ENCODE data around the gene EEF2K.

Gene EEF2K

DNA sequence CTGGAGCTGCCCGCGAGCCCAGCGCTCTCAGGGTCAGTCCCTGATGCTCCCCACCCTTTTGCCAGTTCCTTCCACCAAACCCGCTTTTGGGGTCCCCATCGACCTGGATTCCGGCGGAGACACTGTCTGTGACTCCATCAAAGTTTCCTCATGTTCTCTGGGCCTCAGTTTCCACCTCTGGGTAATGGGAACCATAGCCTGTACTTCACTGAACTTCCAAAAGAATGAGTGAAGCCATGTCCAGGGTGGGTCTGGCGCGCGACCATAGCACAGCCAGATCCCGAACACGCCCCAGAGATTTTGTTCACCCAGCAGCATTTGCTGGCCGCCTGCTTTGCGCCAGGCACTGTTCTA lies 43.4 kb upstream of the EEF2K start:
- Histone ChIP-seq H3K4me3 (ENCODE audit: low read length, poor library complexity, severe bottlenecking) (no peak overlapping the region), H3K27me3 (ENCODE audit: insufficient read depth, low read length, poor library complexity, severe bottlenecking) (no peaks in the 10 kb centered on the region), H3K9me2 (replicated peaks; ENCODE audit: low read depth, low read length) (no peaks in the 10 kb centered on the region), H3K79me2 (ENCODE audit: insufficient read depth, low read length) (no peaks in the 10 kb centered on the region), H3K9me3 (ENCODE audit: insufficient read depth, low read depth, low read length) (no peaks in the 10 kb centered on the region), H4K20me1 (ENCODE audit: insufficient read depth, low read length, poor library complexity, severe bottlenecking) (no peaks in the 10 kb centered on the region), H3K4me1 (ENCODE audit: insufficient read depth, low read length, poor library complexity, severe bottlenecking) (no peaks in the 10 kb centered on the region), H3K4me2 (ENCODE audit: low read depth, low read length, poor library complexity, severe bottlenecking) (no peak overlapping the region), H3F3A (ENCODE audit: low read depth) (no peaks in the 10 kb centered on the region), H3K36me3 (ENCODE audit: insufficient read depth, low read length) (no peaks in the 10 kb centered on the region), H3K9ac (ENCODE audit: low read depth, low read length, poor library complexity, severe bottlenecking) (no peak overlapping the region), H2AFZ (ENCODE audit: low read length) (no peak overlapping the region)
- TF ChIP-seq, protein P1, sequence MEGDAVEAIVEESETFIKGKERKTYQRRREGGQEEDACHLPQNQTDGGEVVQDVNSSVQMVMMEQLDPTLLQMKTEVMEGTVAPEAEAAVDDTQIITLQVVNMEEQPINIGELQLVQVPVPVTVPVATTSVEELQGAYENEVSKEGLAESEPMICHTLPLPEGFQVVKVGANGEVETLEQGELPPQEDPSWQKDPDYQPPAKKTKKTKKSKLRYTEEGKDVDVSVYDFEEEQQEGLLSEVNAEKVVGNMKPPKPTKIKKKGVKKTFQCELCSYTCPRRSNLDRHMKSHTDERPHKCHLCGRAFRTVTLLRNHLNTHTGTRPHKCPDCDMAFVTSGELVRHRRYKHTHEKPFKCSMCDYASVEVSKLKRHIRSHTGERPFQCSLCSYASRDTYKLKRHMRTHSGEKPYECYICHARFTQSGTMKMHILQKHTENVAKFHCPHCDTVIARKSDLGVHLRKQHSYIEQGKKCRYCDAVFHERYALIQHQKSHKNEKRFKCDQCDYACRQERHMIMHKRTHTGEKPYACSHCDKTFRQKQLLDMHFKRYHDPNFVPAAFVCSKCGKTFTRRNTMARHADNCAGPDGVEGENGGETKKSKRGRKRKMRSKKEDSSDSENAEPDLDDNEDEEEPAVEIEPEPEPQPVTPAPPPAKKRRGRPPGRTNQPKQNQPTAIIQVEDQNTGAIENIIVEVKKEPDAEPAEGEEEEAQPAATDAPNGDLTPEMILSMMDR (conservative IDR thresholded peaks at IDR 0.05; ENCODE audit: low read length): no peak
- no peak for TF ChIP-seq EZH2phosphoT487 (IDR thresholded peaks at IDR 0.05; ENCODE audit: borderline replicate concordance)

DNA sequence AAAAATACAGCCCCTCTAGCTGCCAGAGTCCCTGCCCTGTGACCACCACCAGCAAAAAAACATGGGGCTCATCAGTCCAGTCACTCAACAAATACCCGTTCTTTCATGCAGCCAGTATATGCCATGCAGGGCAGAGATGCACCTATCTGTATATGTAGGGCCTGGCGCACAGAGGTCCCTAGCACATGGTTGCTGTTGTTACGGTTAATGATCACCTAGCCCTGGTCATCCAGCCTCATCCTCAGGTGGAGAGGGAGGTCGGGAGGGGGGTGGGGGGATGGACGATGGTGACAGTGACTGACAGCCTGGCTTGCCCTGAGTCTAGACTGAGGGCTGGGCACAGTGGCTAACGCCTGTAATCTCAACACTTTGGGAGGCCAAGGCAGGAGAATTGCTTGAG lies 42.3 kb upstream of the EEF2K start:
- Histone ChIP-seq H3K36me3 (ENCODE audit: insufficient read depth, low read length) (no peaks in the 10 kb centered on the region), H3K79me2 (ENCODE audit: insufficient read depth, low read length) (no peaks in the 10 kb centered on the region), H3K4me2 (ENCODE audit: low read depth, low read length, poor library complexity, severe bottlenecking) (no peak overlapping the region), H3F3A (ENCODE audit: low read depth) (no peaks in the 10 kb centered on the region), H3K9me3 (ENCODE audit: insufficient read depth, low read depth, low read length) (no peaks in the 10 kb centered on the region), H3K4me1 (ENCODE audit: insufficient read depth, low read length, poor library complexity, severe bottlenecking) (no peaks in the 10 kb centered on the region), H3K27me3 (ENCODE audit: insufficient read depth, low read length, poor library complexity, severe bottlenecking) (no peaks in the 10 kb centered on the region), H4K20me1 (ENCODE audit: insufficient read depth, low read length, poor library complexity, severe bottlenecking) (no peaks in the 10 kb centered on the region), H3K9ac (ENCODE audit: low read depth, low read length, poor library complexity, severe bottlenecking) (no peak overlapping the region), H3K4me3 (ENCODE audit: low read length, poor library complexity, severe bottlenecking) (no peak overlapping the region), H2AFZ (ENCODE audit: low read length) (no peak overlapping the region), H3K9me2 (replicated peaks; ENCODE audit: low read depth, low read length) (no peaks in the 10 kb centered on the region)
- no peak for TF ChIP-seq EZH2phosphoT487 (IDR thresholded peaks at IDR 0.05; ENCODE audit: borderline replicate concordance)
- TF ChIP-seq, protein P1 (conservative IDR thresholded peaks at IDR 0.05; ENCODE audit: low read length): no peak

GRCh38 chr16:22164482-22164881 lies 41.6 kb upstream of the EEF2K start:
- H3F3A ChIP-seq (ENCODE audit: low read depth): no peaks in the 10 kb centered on the region
- no peak overlapping the region for H3K4me2 ChIP-seq (ENCODE audit: low read depth, low read length, poor library complexity, severe bottlenecking)
- TF ChIP-seq EZH2phosphoT487 (IDR thresholded peaks at IDR 0.05; ENCODE audit: borderline replicate concordance): no peak
- TF ChIP-seq, protein P1 (conservative IDR thresholded peaks at IDR 0.05; ENCODE audit: low read length): no peak
- no peaks in the 10 kb centered on the region for H3K4me1 ChIP-seq (ENCODE audit: insufficient read depth, low read length, poor library complexity, severe bottlenecking)
- H2AFZ ChIP-seq (ENCODE audit: low read length): no peak overlapping the region
- no peaks in the 10 kb centered on the region for H3K9me2 ChIP-seq (replicated peaks; ENCODE audit: low read depth, low read length)
- no peaks in the 10 kb centered on the region for H3K27me3 ChIP-seq (ENCODE audit: insufficient read depth, low read length, poor library complexity, severe bottlenecking)
- H3K79me2 ChIP-seq (ENCODE audit: insufficient read depth, low read length): no peaks in the 10 kb centered on the region
- H3K36me3 ChIP-seq (ENCODE audit: insufficient read depth, low read length): no peaks in the 10 kb centered on the region
- H4K20me1 ChIP-seq (ENCODE audit: insufficient read depth, low read length, poor library complexity, severe bottlenecking): no peaks in the 10 kb centered on the region
- no peaks in the 10 kb centered on the region for H3K9me3 ChIP-seq (ENCODE audit: insufficient read depth, low read depth, low read length)
- H3K4me3 ChIP-seq (ENCODE audit: low read length, poor library complexity, severe bottlenecking): no peak overlapping the region
- no peak overlapping the region for H3K9ac ChIP-seq (ENCODE audit: low read depth, low read length, poor library complexity, severe bottlenecking)
